GM12801 (cell line): ENCODE results near the gene EIF4E3.

ENCODE experiments used
- CTCF ChIP-seq: IDR thresholded peaks from one replicate; pipeline ENCODE4 v1.5.1; 2011; ENCODE audit warnings: control low read depth; ENCODE audit not compliant: insufficient read length; ENCODE audit errors: extremely low read depth

Gene EIF4E3

GRCh38 chr3:71685686-71686085 is 39.5 kb downstream of the EIF4E3 start:
- no peak for TF ChIP-seq CTCF

GRCh38 chr3:71684757-71685386 is 40.3 kb downstream of the EIF4E3 start:
- no peak for TF ChIP-seq CTCF

GRCh38 chr3:71684046-71684756 is 41.0 kb downstream of the EIF4E3 start:
- TF ChIP-seq CTCF, result no peak

- TF ChIP-seq CTCF, result no peak
Observed at GRCh38 chr3:71681224-71681668, 44.0 kb downstream of the EIF4E3 start.

GRCh38 chr3:71680603-71681002 is 44.6 kb downstream of the EIF4E3 start:
- TF ChIP-seq CTCF, result no peak

- no peak for TF ChIP-seq CTCF
Observed at GRCh38 chr3:71676931-71677330, 48.3 kb downstream of the EIF4E3 start.

GRCh38 chr3:71673486-71673885 is 51.7 kb downstream of the EIF4E3 start:
- no peak for TF ChIP-seq CTCF
